ENCODE measurements around the gene CRY2. TPM values are rescaled to one million over a fixed set of nuclear protein-coding genes. Genes with fewer than 3 reads are reported as not detected.

CRY2 gene
- total and polyA plus RNA-seq, 10 donors = 5.6 to 39.2 (median 32.6) TPM

GRCh38 chr11:45827123-45827522 is 20.2 kb upstream of the CRY2 start:
- WGBS, 5 donors = 90 to 95% (median 91%) methylated on average over 4 of the region's 4 CpGs
- Histone ChIP-seq H3K4me3 (no peak overlapping the region), H3K9me3 (peaks cover 0 to 3% (median 0%) of the 10 kb centered on the region in 8 donors), H3K4me1 (no peaks in the 10 kb centered on the region), H3K27me3 (replicated peaks in 1 of 7) (peaks cover 0 to 20% (median 0%) of the 10 kb centered on the region in 7 donors), H3K36me3 (no peaks in the 10 kb centered on the region), H3K27ac (no peak overlapping the region)
- DNase-seq = no peak
- TF ChIP-seq CTCF (IDR thresholded peaks at IDR 0.05 in 8 of 11, conservative IDR thresholded peaks at IDR 0.05 in 3 of 11) (no peak), POLR2A (IDR thresholded peaks at IDR 0.05) (no peak), POLR2AphosphoS5 (IDR thresholded peaks at IDR 0.05) (no peak)
- intact Hi-C loops (cut with DNase I; ENCODE audit: low total_unique reads) = no loop called here

GRCh38 chr11:45828996-45829395 is 18.3 kb upstream of the CRY2 start:
- no peak for TF ChIP-seq POLR2AphosphoS5 (IDR thresholded peaks at IDR 0.05)
- TF ChIP-seq CTCF (IDR thresholded peaks at IDR 0.05 in 8 of 11, conservative IDR thresholded peaks at IDR 0.05 in 3 of 11) = no peak
- no peak for TF ChIP-seq POLR2A (IDR thresholded peaks at IDR 0.05)
- Histone ChIP-seq H3K9me3 (peaks cover 0 to 3% (median 0%) of the 10 kb centered on the region in 8 donors), H3K4me1 (no peaks in the 10 kb centered on the region), H3K27ac (no peak overlapping the region), H3K27me3 (replicated peaks in 1 of 7) (peaks cover 0 to 20% (median 0%) of the 10 kb centered on the region in 7 donors), H3K4me3 (no peak overlapping the region), H3K36me3 (no peaks in the 10 kb centered on the region)
- 57 to 72% (median 69%) methylated on average over 4 of the region's 4 CpGs for WGBS, 5 donors
- no peak for DNase-seq
- intact Hi-C loops (cut with DNase I; ENCODE audit: low total_unique reads) = no loop called here

DNA sequence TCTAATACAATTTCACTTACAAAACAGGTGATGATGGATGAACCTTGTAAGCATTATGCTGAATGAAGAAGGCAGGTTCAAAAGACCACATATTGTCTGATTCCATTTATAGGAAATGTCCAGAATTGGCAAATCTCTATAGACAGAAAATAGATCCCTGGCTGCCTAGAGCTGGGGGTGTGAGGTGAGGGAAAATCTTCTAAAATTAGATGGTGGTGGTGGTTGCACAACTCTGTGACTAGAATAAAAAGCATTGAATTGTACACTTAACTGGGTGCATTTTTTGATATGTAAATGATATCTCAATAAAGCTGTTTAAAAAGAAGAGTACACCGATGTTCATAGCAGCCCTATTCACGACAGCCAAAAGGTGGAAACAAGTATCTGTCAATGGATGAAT is 16.7 kb upstream of the CRY2 start:
- no peak overlapping the region for H3K27ac ChIP-seq
- no peaks in the 10 kb centered on the region for H3K36me3 ChIP-seq
- no peak for DNase-seq
- H3K4me3 ChIP-seq = no peak overlapping the region
- 88 to 94% (median 92%) methylated on average over 2 of the region's 2 CpGs for WGBS, 5 donors
- H3K9me3 ChIP-seq = peaks cover 0 to 3% (median 0%) of the 10 kb centered on the region in 8 donors
- peaks cover 0 to 20% (median 0%) of the 10 kb centered on the region in 7 donors for H3K27me3 ChIP-seq (replicated peaks in 1 of 7)
- TF ChIP-seq CTCF (IDR thresholded peaks at IDR 0.05 in 8 of 11, conservative IDR thresholded peaks at IDR 0.05 in 3 of 11) (no peak), POLR2A (IDR thresholded peaks at IDR 0.05) (no peak), POLR2AphosphoS5 (IDR thresholded peaks at IDR 0.05) (no peak)
- H3K4me1 ChIP-seq = peaks cover 0 to 6% (median 0%) of the 10 kb centered on the region in 6 donors
- intact Hi-C loops (cut with DNase I; ENCODE audit: low total_unique reads) = no loop called here

- peaks cover 0 to 6% (median 0%) of the 10 kb centered on the region in 6 donors for H3K4me1 ChIP-seq
- TF ChIP-seq POLR2A (IDR thresholded peaks at IDR 0.05) = no peak
- TF ChIP-seq POLR2AphosphoS5 (IDR thresholded peaks at IDR 0.05) = no peak
- no peak for TF ChIP-seq CTCF (IDR thresholded peaks at IDR 0.05 in 8 of 11, conservative IDR thresholded peaks at IDR 0.05 in 3 of 11)
- H3K4me3 ChIP-seq = no peak overlapping the region
- H3K9me3 ChIP-seq = no peaks in the 10 kb centered on the region
- WGBS, 5 donors = 79 to 91% (median 86%) methylated on average over 9 of the region's 9 CpGs
- intact Hi-C loops (cut with DNase I; ENCODE audit: low total_unique reads) = no loop called here
- no peak for DNase-seq
- H3K36me3 ChIP-seq = no peaks in the 10 kb centered on the region
- H3K27ac ChIP-seq = no peak overlapping the region
- H3K27me3 ChIP-seq (replicated peaks in 1 of 7) = no peaks in the 10 kb centered on the region
Measured at GRCh38 chr11:45832811-45833441, 14.3 kb upstream of the CRY2 start.

Data from spleen (tissue), 11 donors.